ENCODE data around the gene LAMB1.

Gene LAMB1

GRCh38 chr7:107998660-107999480 is 4.1 kb downstream of the LAMB1 start:
- DNase-seq, result no peak

DNA sequence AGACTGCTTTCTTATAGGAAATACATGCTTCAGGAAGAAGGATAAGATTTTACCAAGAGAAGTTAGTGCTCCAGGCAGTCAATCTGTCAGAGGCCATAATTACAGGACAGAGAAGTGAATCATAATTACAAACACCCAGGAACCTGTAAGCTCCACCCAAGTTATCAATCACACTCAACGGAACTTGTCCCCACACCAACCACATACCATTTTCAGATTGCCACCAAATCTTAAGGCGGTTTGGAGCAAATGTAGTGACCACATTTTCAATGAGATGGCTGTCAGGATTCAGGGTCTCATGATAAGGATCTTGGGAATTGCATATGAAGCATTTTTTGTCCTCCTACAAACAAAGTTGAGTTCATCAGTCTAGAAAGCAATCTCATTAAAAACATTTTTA is 4.8 kb downstream of the LAMB1 start:
- no peak for DNase-seq

- DNase-seq, result peak; percentile 71
Measured at GRCh38 chr7:107996072-107996882, 6.7 kb downstream of the LAMB1 start.

DNA sequence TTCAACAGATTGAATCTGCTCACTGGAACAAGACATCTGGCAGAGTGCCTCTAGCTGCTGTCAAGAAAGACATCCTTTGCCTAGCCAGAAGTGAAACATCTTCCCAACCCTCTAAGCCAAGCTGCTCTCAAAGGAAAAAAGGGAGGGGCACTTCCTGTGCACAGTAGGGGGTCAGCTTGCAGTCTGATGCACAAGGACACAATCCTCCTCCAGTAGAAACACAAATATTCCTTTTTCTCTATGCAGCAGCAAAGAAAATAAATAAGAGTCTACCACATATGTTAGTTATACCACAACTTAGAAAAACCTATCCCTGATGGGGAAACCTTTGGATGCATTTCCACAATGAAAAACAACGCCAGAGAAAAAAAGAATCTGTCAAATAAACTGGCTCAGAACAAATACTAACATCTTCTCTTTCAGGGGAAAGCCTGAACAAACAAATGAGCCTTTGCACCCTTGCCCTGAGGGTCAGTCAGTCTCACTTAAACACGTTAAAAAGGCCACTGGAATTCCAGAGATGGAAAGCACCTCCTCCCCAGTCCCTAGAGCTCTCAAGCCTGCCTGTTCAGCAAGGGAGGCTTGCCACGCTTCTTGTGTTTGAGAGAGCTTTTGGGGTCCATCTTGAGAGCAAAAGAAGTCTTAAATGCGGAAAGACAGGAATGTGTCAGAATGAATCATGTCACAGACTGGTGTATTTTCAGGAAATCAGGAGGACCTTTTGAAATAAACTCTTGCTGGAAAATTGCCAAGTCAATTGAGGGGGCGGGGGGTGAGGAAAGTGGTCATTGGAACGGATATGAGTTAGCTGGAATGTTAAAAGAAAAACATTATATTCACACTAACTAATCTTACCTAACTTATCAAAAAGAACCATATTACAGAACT is 7.5 kb downstream of the LAMB1 start:
- peak; percentile 90 for DNase-seq

DNA sequence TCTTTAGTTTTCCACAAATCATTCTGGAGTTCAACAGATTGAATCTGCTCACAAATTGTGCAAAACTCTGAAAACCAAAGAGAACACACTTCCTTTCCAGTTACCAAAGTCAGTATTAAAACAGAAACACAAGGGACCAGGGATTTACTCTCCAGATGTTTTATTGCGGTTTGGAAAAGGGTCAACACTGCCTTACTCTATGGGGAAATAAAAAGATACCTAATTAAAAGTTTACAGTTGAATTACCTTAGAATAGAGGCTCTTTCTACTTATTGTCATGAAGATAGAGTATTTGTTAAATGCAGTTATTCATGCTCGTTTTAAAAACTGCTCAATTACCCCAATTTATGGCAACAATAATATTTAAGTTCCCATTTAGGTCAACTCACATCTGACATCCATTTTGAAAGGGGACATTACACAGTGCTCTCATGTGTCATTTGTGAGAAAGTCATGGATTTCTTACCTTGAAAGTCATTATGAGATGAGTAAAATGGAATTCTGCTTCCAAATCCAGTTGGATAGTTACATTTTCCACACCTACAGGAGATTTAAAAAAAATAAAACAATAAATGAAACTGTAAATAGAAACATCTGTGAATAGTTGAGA is 8.4 kb downstream of the LAMB1 start:
- DNase-seq, result peak; percentile 52

DNA sequence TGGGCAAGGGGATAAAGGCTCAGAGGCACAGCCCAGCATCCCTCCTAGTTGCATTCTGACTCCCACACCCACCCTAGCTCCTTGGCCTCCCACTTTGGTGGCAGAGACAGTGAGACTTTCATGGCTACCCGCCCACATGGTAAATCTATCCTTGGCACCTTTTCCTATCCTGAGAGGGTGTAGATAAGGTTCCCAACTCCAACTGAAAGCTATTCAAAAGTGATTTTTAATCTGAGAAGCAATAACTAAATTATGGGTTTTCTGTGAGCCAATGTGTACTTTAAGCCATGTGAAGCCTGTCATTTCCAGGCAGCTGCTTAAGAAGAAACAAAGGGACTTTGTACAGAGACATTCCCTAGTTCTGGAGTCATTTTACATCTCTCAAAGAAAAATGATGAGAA is 9.1 kb downstream of the LAMB1 start:
- DNase-seq, result no peak

DNA sequence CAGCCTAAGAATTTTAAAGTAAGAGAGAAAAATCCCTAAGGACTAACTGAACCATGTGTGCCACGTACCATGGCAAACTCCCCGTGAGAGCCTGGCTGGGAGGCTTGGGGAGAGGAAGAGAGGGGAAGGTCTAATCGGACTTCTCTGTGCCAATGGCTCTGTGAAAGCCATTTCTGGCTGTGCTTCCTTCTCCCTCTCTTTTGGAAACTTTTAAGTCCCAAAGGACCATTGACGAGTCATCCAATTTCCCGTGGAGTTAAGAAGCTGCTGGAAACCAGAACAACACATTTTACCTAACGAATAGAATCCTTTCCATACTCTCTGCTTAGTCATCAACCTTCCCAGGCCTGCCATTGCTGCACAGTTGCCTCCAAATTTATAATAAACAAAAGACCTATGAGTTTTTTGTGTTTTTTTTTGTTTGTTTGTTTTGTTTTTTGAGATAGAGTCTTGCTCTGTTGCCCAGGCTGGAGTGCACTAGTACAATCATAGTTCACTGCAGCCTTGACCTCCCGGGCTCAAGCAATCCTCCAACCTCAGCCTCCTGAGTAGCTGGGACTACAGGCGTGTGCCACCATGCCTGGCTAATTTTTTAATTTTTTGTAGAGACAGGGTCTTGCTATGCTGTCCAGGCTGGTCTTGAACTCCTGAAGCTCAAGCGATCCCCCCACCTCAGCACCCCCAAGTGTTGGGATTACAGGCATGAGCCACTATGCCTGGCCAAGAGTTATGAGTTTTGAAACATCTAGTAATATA is 13.2 kb downstream of the LAMB1 start:
- peak; percentile 81 for DNase-seq

DNA sequence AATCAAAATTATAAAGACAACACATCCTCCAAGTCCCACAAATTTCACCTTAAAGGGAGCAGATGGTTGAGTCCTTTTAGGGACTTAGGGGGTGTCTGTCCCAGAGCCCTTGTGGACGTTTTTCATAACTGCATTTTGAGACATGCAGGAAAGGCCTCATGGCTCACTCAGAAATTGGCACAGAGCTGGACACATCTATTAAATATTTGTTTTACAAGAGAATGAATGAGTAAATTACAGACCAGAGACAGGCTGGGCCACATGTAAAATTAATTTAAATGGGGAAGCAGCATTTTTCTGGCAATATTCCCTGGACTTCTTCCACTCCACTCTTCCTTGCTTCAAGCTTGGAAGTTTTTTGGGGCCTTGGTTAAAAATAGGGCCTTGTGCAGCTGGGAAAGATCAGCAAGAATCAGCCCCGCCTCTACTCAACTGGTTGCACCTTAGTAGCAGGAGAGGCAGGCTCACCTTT is 20.0 kb downstream of the LAMB1 start:
- peak; percentile 80 for DNase-seq

DNA sequence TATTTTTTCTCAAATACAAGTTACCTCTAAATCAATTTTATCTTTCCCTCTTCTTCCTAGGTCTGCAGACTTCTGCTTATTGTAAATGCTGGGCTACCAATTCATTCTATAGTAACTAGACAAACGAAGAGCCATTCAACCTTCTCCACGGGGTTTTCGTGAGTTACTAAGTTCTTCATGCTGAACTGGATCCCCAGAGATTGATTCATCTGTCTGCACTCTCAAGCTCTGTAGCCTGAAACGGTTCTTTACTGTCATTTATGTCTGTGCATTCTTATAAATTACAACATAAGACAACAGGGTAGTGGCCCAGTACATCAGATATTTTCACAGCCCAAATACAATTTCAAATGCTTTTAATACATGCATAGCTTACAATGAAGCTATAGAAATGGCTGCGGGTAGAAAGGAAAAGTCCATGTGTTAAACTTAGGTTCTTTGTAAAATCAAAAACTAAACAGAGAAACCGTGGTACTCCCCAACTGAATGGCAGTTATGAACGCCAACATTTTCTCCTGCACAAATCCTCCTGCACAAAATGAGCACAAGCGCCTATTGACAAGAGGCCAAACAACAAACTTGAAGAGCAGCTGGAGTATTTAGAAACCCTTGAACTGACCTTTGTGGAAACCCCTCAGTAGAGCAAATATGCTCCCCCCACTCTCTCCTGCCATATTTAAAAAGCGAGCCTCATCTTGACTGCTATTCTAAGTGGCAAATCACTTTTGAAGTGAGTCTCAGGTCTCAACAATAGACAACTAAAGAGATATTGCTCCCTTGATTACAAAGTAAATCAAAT is 20.7 kb downstream of the LAMB1 start:
- no peak for DNase-seq

DNA sequence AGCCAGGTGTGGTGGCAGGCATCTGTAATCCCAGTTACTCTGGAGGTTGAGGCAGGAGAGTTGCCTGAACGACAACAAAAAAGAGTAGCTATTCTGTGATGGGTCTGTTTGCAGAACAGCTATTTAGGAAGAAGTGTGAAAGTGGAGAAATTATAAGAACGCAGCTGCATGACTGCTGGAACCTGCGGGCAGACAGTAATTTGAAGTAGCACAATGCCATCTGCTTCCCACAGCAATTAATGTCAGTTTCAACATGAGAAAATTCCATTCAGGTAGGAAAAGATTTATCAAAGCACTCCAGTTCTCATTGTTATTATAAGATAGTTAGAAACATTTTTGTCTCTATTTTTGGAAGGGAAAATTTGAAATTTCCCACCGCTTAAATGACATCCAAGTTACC is 21.5 kb downstream of the LAMB1 start:
- DNase-seq, result no peak

DNA sequence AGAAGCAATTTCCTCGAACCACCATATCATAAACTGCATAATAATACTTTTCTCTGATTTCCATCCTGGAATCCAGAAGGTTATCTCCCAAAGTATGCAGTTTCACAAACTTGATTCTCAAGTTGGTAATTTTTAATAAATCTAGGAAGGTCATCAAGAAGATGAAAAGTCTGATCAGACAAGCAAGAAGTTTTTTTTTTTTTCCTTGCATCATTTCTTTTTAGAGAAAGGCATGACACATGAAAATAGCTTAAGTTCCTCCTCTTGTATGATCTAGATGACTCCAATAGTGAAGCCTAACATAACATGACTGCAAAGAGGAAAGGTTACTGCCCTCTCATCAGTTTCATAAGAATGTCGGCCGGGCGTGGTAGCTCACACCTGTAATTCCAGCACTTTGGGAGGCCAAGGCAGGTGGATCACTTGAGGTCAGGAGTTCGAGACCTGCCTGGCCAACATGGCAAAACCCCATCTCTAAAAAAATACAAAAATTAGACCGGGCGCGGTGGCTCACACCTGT is 22.2 kb downstream of the LAMB1 start:
- no peak for DNase-seq

- DNase-seq, result no peak
Measured at GRCh38 chr7:107980171-107980570, 22.8 kb downstream of the LAMB1 start.

GRCh38 chr7:107978815-107979408 is 24.0 kb downstream of the LAMB1 start:
- no peak for DNase-seq

- no peak for DNase-seq
Measured at GRCh38 chr7:107977048-107977447, 25.9 kb downstream of the LAMB1 start.

- no peak for DNase-seq
Measured at GRCh38 chr7:107976620-107977019, 26.3 kb downstream of the LAMB1 start.

- DNase-seq, result no peak
Measured at GRCh38 chr7:107975394-107976013, 27.5 kb downstream of the LAMB1 start.

GRCh38 chr7:107973861-107974260 is 29.1 kb downstream of the LAMB1 start:
- DNase-seq, result no peak

- DNase-seq, result no peak
Measured at GRCh38 chr7:107972941-107973376, 30.0 kb downstream of the LAMB1 start.

DNA sequence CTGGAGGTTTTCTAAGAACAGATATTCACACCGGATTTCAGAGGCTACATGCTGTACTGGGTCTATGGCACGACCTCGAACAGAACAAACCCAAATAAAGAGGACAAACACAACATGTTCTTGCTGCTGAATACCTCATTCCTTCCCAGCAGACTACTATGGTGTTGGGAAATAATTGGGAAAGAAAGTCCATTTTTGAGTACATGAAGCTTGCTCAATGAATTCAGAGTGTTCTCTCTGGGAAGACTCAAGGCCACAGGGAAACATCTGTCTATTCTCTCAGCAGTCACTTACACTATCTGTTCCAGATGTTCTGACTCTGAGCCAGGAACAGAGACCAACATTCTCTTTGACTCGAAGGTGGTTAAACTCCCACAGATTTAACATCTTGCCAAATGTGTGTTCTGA is 30.9 kb downstream of the LAMB1 start:
- DNase-seq, result peak; percentile 94
